IMR-90 (cell line): Measurements from ENCODE around the gene SOSTDC1. TPM values are rescaled to one million over a fixed set of nuclear protein-coding genes. Genes with fewer than 3 reads are reported as not detected.
"Not testable (repeated sequence)": the region's sequence is repeated elsewhere in the genome, so short reads cannot be mapped to it uniquely, and the experiment has no call there.

Experiments
- ATAC-seq: fragments of 200-7000 bp; cut with Tn5 transposase; 2 replicates; pipeline ENCODE4 v1.9.1; 2020; ENCODE audit warnings: low read depth, mild to moderate bottlenecking, moderate library complexity
- BruUV-seq: library from RNA; stranded (reverse); fragments of 400-500 nt; replicated peaks from 2 replicates; lab custom pipeline; 2021; lab: Mats Ljungman, UMichigan
- CTCF ChIA-PET: fragments of 300-600 bp; formaldehyde crosslinking; extraction: SDS; loops from one replicate; lab custom pipeline; 2021; ENCODE audit warnings: antibody characterized with exemption; lab: Yijun Ruan, JAX
- POLR2A ChIA-PET: fragments of 300-600 bp; sonication (Branson Sonifier 250); formaldehyde crosslinking; loops from one replicate; lab custom pipeline; 2022; ENCODE audit warnings: antibody characterized with exemption; ENCODE audit not compliant: unreplicated experiment; lab: Charles Lee
- DNase-seq: peaks from one replicate; pipeline ENCODE4 v3.0.0; 2013
- H2AFZ ChIP-seq: replicated peaks from 2 replicates; pipeline ENCODE3; 2013; ENCODE audit warnings: low read length, mild to moderate bottlenecking; ENCODE audit not compliant: poor library complexity
- H2AK5ac ChIP-seq: 2 replicates; pipeline ENCODE4 v1.6.1; 2013; ENCODE audit warnings: low read depth, low read length, inconsistent platforms
- H2AK9ac ChIP-seq: replicated peaks from 2 replicates; pipeline ENCODE3; 2013; ENCODE audit warnings: mild to moderate bottlenecking, low read depth, low read length, moderate library complexity; ENCODE audit not compliant: poor library complexity
- H2BK120ac ChIP-seq: 2 replicates; pipeline ENCODE4 v1.6.1; 2013; ENCODE audit warnings: low read depth, low read length, inconsistent platforms
- H2BK15ac ChIP-seq: 3 replicates; pipeline ENCODE4 v1.6.1; 2013; ENCODE audit warnings: low read depth, low read length, inconsistent platforms
- H2BK20ac ChIP-seq: 2 replicates; pipeline ENCODE4 v1.6.1; 2013; ENCODE audit warnings: low read depth, mild to moderate bottlenecking, inconsistent platforms, low read length, moderate library complexity
- H2BK5ac ChIP-seq: 2 replicates; pipeline ENCODE4 v1.6.1; 2013; ENCODE audit warnings: mild to moderate bottlenecking, low read depth, low read length, inconsistent platforms; ENCODE audit not compliant: poor library complexity, severe bottlenecking
- H3K14ac ChIP-seq: replicated peaks from 2 replicates; pipeline ENCODE4 v1.6.1; 2013; ENCODE audit warnings: low read depth, low read length, inconsistent platforms
- H3K18ac ChIP-seq: 2 replicates; pipeline ENCODE4 v1.6.1; 2013; ENCODE audit warnings: low read depth, low read length, control low read depth
- H3K23ac ChIP-seq: 2 replicates; pipeline ENCODE4 v1.6.1; 2013; ENCODE audit warnings: low read depth, low read length, inconsistent platforms
- H3K27ac ChIP-seq: 2 replicates; pipeline ENCODE4 v1.5.1; 2013; ENCODE audit warnings: mild to moderate bottlenecking, control low read depth, low read length; ENCODE audit not compliant: insufficient read depth
- H3K27me3 ChIP-seq: 2 replicates; pipeline ENCODE4 v1.6.1; 2013; ENCODE audit warnings: low read length; ENCODE audit not compliant: control insufficient read depth, insufficient read depth
- H3K36me3 ChIP-seq: 2 replicates; pipeline ENCODE4 v1.6.1; 2013; ENCODE audit warnings: low read length, mixed read lengths; ENCODE audit not compliant: control insufficient read depth, insufficient read depth
- H3K4ac ChIP-seq: 2 replicates; pipeline ENCODE4 v1.6.1; 2013; ENCODE audit warnings: low read depth, low read length, inconsistent platforms
- H3K4me1 ChIP-seq: 2 replicates; pipeline ENCODE4 v1.6.1; 2013; ENCODE audit warnings: low read length, mixed read lengths; ENCODE audit not compliant: control insufficient read depth, insufficient read depth
- H3K4me2 ChIP-seq: 2 replicates; pipeline ENCODE4 v1.6.1; 2013; ENCODE audit warnings: low read depth, mild to moderate bottlenecking, control low read depth, low read length, moderate library complexity
- H3K4me3 ChIP-seq: 2 replicates; pipeline ENCODE4 v1.5.1; 2013; ENCODE audit warnings: low read depth, mild to moderate bottlenecking, control low read depth, low read length, moderate library complexity; ENCODE audit not compliant: insufficient read depth
- H3K56ac ChIP-seq: 2 replicates; pipeline ENCODE4 v1.6.1; 2013; ENCODE audit warnings: low read length, inconsistent platforms; ENCODE audit not compliant: insufficient read depth; ENCODE audit errors: extremely low read depth
- H3K79me1 ChIP-seq, 2 experiments: 2 replicates each; pipeline ENCODE4 v1.6.1; 2013; ENCODE audit warnings: low read length in 2 of 2, inconsistent platforms in 1 of 2, low read depth in 1 of 2
- H3K9ac ChIP-seq: 2 replicates; pipeline ENCODE4 v1.6.1; 2013; ENCODE audit warnings: low read depth, low read length, control low read depth
- H3K9me1 ChIP-seq: 2 replicates; pipeline ENCODE4 v1.6.1; 2013; ENCODE audit warnings: low read length, inconsistent platforms; ENCODE audit not compliant: insufficient read depth
- H3K9me3 ChIP-seq: 2 replicates; pipeline ENCODE4 v1.6.1; 2013; ENCODE audit warnings: low read length; ENCODE audit not compliant: control insufficient read depth, insufficient read depth
- H4K20me1 ChIP-seq: 2 replicates; pipeline ENCODE4 v1.6.1; 2013; ENCODE audit warnings: low read length, inconsistent platforms; ENCODE audit not compliant: insufficient read depth
- H4K5ac ChIP-seq: 2 replicates; pipeline ENCODE4 v1.6.1; 2013; ENCODE audit warnings: mild to moderate bottlenecking, low read depth, low read length, control low read depth
- H4K8ac ChIP-seq, 2 experiments: 2 replicates each; pipeline ENCODE4 v1.6.1; 2013; ENCODE audit warnings: low read depth in 2 of 2, low read length in 2 of 2, control low read depth in 1 of 2, inconsistent platforms in 1 of 2
- H4K91ac ChIP-seq: 2 replicates; pipeline ENCODE4 v1.6.1; 2013; ENCODE audit warnings: low read depth, low read length, inconsistent platforms; ENCODE audit not compliant: insufficient read depth
- WGBS, 2 experiments: methylation state at CpG; one replicate each; pipeline versions ENCODE4 v1.1.5 to v1.1.7; 2013; ENCODE audit warnings: missing lambda C conversion rate in 2 of 2; ENCODE audit not compliant: insufficient read length in 1 of 2; ENCODE audit errors: extremely low coverage in 2 of 2; 5-methylcytosine and 5-hydroxymethylcytosine counted together
- dilution Hi-C: fragments of 300-500 bp; cut with HindIII; formaldehyde crosslinking; loops from one replicate; pipeline ENCODE4 v1.14.3; 2018; ENCODE audit warnings: low sequenced_read_pairs; ENCODE audit not compliant: unreplicated experiment
- in situ Hi-C: fragments of 300-500 bp; cut with MboI; formaldehyde crosslinking; loops from 3 replicates; pipeline ENCODE4 v1.14.3; 2019; ENCODE audit warnings: low sequenced_read_pairs, inconsistent platforms, mixed read lengths
- intact Hi-C: fragments of 100-400 bp; cut with micrococcal nuclease; formaldehyde crosslinking; loops from 2 replicates; pipeline ENCODE4 v1.10.0; 2022
- polyA plus RNA-seq, 3 experiments: library from polyadenylated mRNA; depleted of rRNA; stranded (reverse); fragments of >200 nt; gene quantifications; 2 replicates each; pipeline ENCODE4 v1.2.3, GENCODE V29; 2012; ENCODE audit warnings: low replicate concordance in 1 of 3
- total RNA-seq: library from RNA; depleted of rRNA; stranded (reverse); fragments of >200 nt; gene quantifications from 2 replicates; pipeline ENCODE4 v1.2.3, GENCODE V29; 2012

Gene SOSTDC1
- total and polyA plus RNA-seq, 2 of the 4 experiments (the other 2 are of a cell fraction), result 0.07 TPM; not detected in 1

DNA sequence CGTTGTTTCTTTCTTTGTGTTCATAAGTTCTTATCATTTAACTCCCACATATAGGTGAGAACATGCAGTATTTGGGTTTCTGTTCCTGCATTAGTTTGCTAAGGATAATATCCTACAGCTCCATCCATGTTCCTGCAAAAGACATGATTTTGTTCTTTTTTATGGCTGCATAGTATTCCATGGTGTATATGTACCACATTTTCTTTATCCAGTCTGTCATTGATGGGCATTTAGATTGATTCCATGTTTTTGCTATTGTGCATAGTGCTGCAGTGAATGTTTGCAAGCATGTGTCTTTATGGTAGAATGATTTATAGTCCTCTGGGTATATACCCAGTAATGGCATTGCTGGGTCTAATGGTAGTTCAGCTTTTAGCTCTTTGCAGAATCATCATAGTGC is 9.2 kb downstream of the SOSTDC1 start:
- ATAC-seq, H4K91ac ChIP-seq, H3K4me3 ChIP-seq, H4K20me1 ChIP-seq, H2AK5ac ChIP-seq, POLR2A ChIA-PET, H2AK9ac ChIP-seq, H3K27ac ChIP-seq, DNase-seq, CTCF ChIA-PET, intact Hi-C loops, H3K14ac ChIP-seq, H4K8ac ChIP-seq, in situ Hi-C loops, H3K9me1 ChIP-seq, H2BK5ac ChIP-seq, H3K79me1 ChIP-seq, H3K4me2 ChIP-seq, H2AFZ ChIP-seq, dilution Hi-C loops, H3K4me1 ChIP-seq, BruUV-seq, H2BK20ac ChIP-seq, H3K27me3 ChIP-seq, H3K36me3 ChIP-seq, H2BK120ac ChIP-seq, H3K18ac ChIP-seq, H3K9me3 ChIP-seq, H2BK15ac ChIP-seq, H3K23ac ChIP-seq, H4K5ac ChIP-seq, H3K4ac ChIP-seq, H3K56ac ChIP-seq, H3K9ac ChIP-seq: not testable (repeated sequence)
- WGBS, 2 experiments, result no CpG with 5 or more reads among the region's 1 CpG
